ENCODE results near the gene CD9. TPM values are rescaled to one million over a fixed set of nuclear protein-coding genes. Genes with fewer than 3 reads are reported as not detected.

Gene CD9
- total and polyA plus RNA-seq, 2 of the 8 experiments (the other 6 are each of a cell fraction or from before 2014, with no cell fraction given) = 168 to 319 TPM

- no peak for DNase-seq (ENCODE audit: low read depth in 1 of 2, low spot score in 2 of 2)
- no peak for FAIRE-seq
Measured at GRCh38 chr12:6230321-6231110, 30.3 kb downstream of the CD9 start.

More at GRCh38 chr12:6230321-6231110, 30.3 kb downstream of the CD9 start:
- Histone ChIP-seq H4K91ac (replicated peaks; ENCODE audit: insufficient read length, low read length) (no peak overlapping the region), H3K4me1 (replicated peaks in 1 of 4; ENCODE audit: control insufficient read depth in 3 of 4, insufficient read depth in 4 of 4, low read length in 3 of 4) (peaks cover 0 to 7% (median 4%) of the 10 kb centered on the region in 4 experiments; a peak in 6 of 7 replicates), H2AFZ (ENCODE audit: low read length) (no peak overlapping the region), H4K8ac (ENCODE audit: extremely low read depth, insufficient read depth, low read length) (no peak overlapping the region), H3K36me3 (ENCODE audit: control insufficient read depth in 2 of 4, insufficient read depth in 4 of 4, low read length in 3 of 4) (peaks cover 14 to 46% (median 19%) of the 10 kb centered on the region in 4 experiments), H3K9me3 (ENCODE audit: insufficient read depth in 2 of 2, low read depth in 1 of 2, low read length in 1 of 2) (no peaks in the 10 kb centered on the region), H2BK20ac (ENCODE audit: low read length) (no peak overlapping the region), H3K56ac (replicated peaks; ENCODE audit: insufficient read length, low read depth, low read length) (no peak overlapping the region), H3K79me2 (ENCODE audit: control insufficient read depth in 1 of 2, insufficient read depth in 2 of 2, low read length in 2 of 2) (peaks cover 0 to 35% of the 10 kb centered on the region in 2 experiments; a peak in 2 of 4 replicates), H2BK5ac (ENCODE audit: low read depth, low read length) (no peak overlapping the region), H4K20me1 (replicated peaks in 1 of 2; ENCODE audit: control insufficient read depth in 1 of 2, insufficient read depth in 2 of 2, low read length in 2 of 2) (peaks cover 4 to 6% of the 10 kb centered on the region in 2 experiments), H3K23ac (ENCODE audit: insufficient read length) (no peak overlapping the region), H3K27me3 (replicated peaks in 1 of 4; ENCODE audit: control insufficient read depth in 3 of 4, extremely low read depth in 1 of 4, insufficient read depth in 3 of 4, low read length in 3 of 4) (no peaks in the 10 kb centered on the region), H2AK5ac (ENCODE audit: low read depth, low read length) (0 out of 2 replicates have a peak overlapping the region, but pooled peaks have one; percentile 8), H4K5ac (ENCODE audit: insufficient read length, low read depth, low read length) (no peak overlapping the region), H2BK12ac (ENCODE audit: low read depth, low read length) (no peak overlapping the region), H3K27ac (ENCODE audit: low read depth, low read length) (no peak overlapping the region), H2BK15ac (ENCODE audit: low read length) (no peak overlapping the region), H3K23me2 (ENCODE audit: low read depth, low read length) (no peaks in the 10 kb centered on the region), H3K4ac (replicated peaks; ENCODE audit: insufficient read length, low read depth, low read length) (no peak overlapping the region), H3K9ac (replicated peaks in 1 of 4; ENCODE audit: extremely low read depth in 1 of 4, low read depth in 3 of 4, low read length in 3 of 4) (peak overlapping the region in 1 of 4 experiments; percentile 30; a peak in 1 of 7 replicates), H3K14ac (ENCODE audit: insufficient read length) (no peak overlapping the region), H3K4me3 (ENCODE audit: extremely low read depth in 1 of 4, insufficient read depth in 2 of 4, low read depth in 3 of 4, low read length in 4 of 4) (no peak overlapping the region), H3K79me1 (ENCODE audit: low read depth, low read length) (peaks cover 6% of the 10 kb centered on the region), H3K4me2 (ENCODE audit: insufficient read depth in 1 of 2, low read depth in 2 of 2, low read length in 2 of 2) (no peak overlapping the region), H2BK120ac (replicated peaks; ENCODE audit: low read depth, low read length) (no peak overlapping the region), H3K18ac (ENCODE audit: extremely low read depth, low read length) (no peak overlapping the region)
- 92% methylated on average over 15 of the region's 16 CpGs; no CpG with 5 or more reads in 1 of the 2 experiments for WGBS, 2 experiments (ENCODE audit: extremely low coverage in 1 of 2, insufficient coverage in 1 of 2, insufficient read length in 1 of 2, insufficient replicate concordance in 2 of 2, low coverage in 1 of 2, low lambda C conversion rate in 2 of 2, missing lambda C conversion rate in 1 of 2)
- CTCF ChIA-PET (ENCODE audit: partially characterized antibody) = interaction anchor here (0.8 to 7.7 kb wide), 13 partner anchors 8 to 165 kb away, joined by 3 to 40 read pairs (median 4); partner anchors contain the start of gene CD9
- POLR2A ChIA-PET (ENCODE audit: partially characterized antibody) = interaction anchor here (0.8 to 9.3 kb wide), 8 partner anchors 9 to 19 kb away, joined by 3 to 51 read pairs (median 6); no protein-coding TSS in a partner anchor
- TF ChIP-seq CREB1 (IDR thresholded peaks at IDR 0.05) = no peak
- no peak for TF ChIP-seq JUND (IDR thresholded peaks at IDR 0.05; ENCODE audit: low read length)

Data from H1 (cell line).